Skeletal muscle satellite cell (primary cell): Measurements from ENCODE around the gene STAC.
"Not testable (repeated sequence)": the region's sequence is repeated elsewhere in the genome, so short reads cannot be mapped to it uniquely, and the experiment has no call there.

ENCODE experiments used
- H3K27me3 ChIP-seq: 2 replicates; pipeline ENCODE4 v1.7.0; 2013; ENCODE audit warnings: low read length; ENCODE audit not compliant: control insufficient read depth, insufficient read depth
- H3K36me3 ChIP-seq: 2 replicates; pipeline ENCODE4 v1.7.0; 2013; ENCODE audit warnings: mild to moderate bottlenecking, control low read depth, low read length; ENCODE audit not compliant: insufficient read depth
- H3K4me1 ChIP-seq: 2 replicates; pipeline ENCODE4 v1.7.0; 2013; ENCODE audit warnings: low read length; ENCODE audit not compliant: control insufficient read depth, insufficient read depth
- H3K4me2 ChIP-seq: 2 replicates; pipeline ENCODE4 v1.7.0; 2013; ENCODE audit warnings: mild to moderate bottlenecking, low read length
- H3K4me3 ChIP-seq: 2 replicates; pipeline ENCODE4 v1.7.0; 2013; ENCODE audit warnings: low read length
- H3K9ac ChIP-seq: 2 replicates; pipeline ENCODE4 v1.7.0; 2013; ENCODE audit warnings: mild to moderate bottlenecking, low read depth, low read length, moderate library complexity
- H3K9me3 ChIP-seq: replicated peaks from 2 replicates; pipeline ENCODE4 v1.7.0; 2013; ENCODE audit warnings: mild to moderate bottlenecking, control low read depth, low read length

Gene STAC

DNA sequence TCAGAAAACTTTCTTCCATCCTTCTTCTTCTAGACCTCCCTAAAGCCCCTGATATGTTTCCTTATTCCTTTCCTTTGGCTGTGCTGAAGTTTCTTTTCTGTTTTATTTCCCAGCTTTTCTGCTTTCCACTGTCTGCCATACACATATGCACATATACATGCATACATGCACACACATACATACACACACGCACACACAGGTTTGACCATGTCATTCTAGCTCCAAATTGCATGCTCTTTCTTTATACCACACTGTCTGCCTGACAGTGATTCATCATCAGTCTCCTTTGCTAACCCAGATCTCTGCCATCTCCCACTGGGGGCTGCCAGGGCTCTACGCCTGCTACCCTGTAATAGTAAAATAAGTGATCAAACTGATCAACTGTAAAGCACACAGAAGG is 181.3 kb downstream of the STAC start:
- H3K36me3 ChIP-seq: no peaks in the 10 kb centered on the region
- H3K4me1 ChIP-seq: no peaks in the 10 kb centered on the region
- no peak overlapping the region for H3K4me2 ChIP-seq
- no peak overlapping the region for H3K9ac ChIP-seq
- no peak overlapping the region for H3K4me3 ChIP-seq
- no peaks in the 10 kb centered on the region for H3K27me3 ChIP-seq
- no peaks in the 10 kb centered on the region for H3K9me3 ChIP-seq

DNA sequence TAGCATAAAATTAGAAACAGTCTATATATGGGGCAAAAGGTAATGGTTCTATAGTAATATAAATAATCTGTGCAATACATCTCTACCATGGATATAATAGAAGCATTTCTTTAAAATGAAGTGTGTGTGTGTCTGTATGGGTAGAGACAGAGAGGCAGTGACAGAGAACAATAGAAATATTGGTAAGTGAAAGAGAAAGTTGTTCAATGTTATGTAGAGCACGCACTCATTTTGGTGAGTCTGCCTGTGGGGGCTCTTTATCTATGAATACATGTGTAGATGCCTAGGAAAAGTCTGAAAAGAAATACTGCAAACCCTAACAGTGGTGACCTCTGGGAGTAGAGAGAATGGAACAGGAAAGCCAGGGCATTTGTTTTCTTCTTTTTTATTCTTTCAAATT is 182.6 kb downstream of the STAC start:
- Histone ChIP-seq H3K27me3 (no peaks in the 10 kb centered on the region), H3K4me1 (no peaks in the 10 kb centered on the region), H3K36me3 (no peaks in the 10 kb centered on the region), H3K9ac (no peak overlapping the region), H3K9me3 (no peaks in the 10 kb centered on the region), H3K4me3 (no peak overlapping the region), H3K4me2 (no peak overlapping the region)

DNA sequence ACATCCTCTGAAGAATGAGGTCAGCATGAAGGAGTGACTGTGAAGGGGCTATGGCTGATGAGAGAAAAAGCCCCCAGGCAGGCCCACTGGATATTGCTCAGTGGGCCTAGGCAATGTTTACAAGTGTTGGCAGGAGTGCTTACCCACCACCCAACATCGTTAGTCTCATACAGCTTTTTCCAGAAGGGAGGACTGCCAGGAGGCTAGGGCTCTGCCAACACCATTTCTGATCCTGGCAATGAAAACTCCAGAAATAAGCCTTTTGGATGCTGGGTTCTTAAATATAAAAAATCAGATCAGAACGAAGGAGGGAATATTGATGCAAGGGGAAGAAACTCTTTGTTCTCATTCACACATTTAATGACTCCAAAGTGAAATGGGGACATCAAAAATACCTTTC is 194.9 kb downstream of the STAC start:
- no peaks in the 10 kb centered on the region for H3K36me3 ChIP-seq
- H3K9me3 ChIP-seq: no peaks in the 10 kb centered on the region
- H3K4me2 ChIP-seq: no peak overlapping the region
- no peaks in the 10 kb centered on the region for H3K4me1 ChIP-seq
- H3K27me3 ChIP-seq: no peaks in the 10 kb centered on the region
- H3K9ac ChIP-seq: no peak overlapping the region
- H3K4me3 ChIP-seq: no peak overlapping the region

- not testable (repeated sequence) for H3K4me3 ChIP-seq, H3K27me3 ChIP-seq, H3K4me1 ChIP-seq, H3K4me2 ChIP-seq, H3K9me3 ChIP-seq, H3K9ac ChIP-seq, H3K36me3 ChIP-seq
These were observed 198.1 kb downstream of the STAC start for GRCh38 chr3:36578418-36578817.

DNA sequence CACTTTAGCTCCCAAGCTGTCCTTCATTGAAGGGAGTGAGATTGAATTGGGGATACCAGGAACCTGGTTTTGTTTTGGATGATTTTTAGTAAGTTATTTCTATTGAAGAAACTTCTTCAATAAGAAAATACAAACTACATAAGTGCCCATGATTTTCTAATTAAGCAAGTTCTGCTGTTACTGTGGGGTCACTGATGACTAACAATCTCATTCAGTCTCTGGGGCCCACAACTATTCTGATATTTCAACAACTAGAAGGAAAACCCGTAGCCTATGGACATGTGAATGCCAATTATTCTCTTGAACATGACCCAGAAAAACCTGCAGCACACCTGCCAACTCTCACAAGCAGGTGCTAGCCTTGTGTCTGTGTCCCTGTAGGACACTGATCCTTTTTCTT is 199.4 kb downstream of the STAC start:
- Histone ChIP-seq H3K9me3 (no peaks in the 10 kb centered on the region), H3K4me1 (no peaks in the 10 kb centered on the region), H3K36me3 (no peaks in the 10 kb centered on the region), H3K4me3 (no peak overlapping the region), H3K27me3 (no peaks in the 10 kb centered on the region), H3K9ac (no peak overlapping the region), H3K4me2 (no peak overlapping the region)

DNA sequence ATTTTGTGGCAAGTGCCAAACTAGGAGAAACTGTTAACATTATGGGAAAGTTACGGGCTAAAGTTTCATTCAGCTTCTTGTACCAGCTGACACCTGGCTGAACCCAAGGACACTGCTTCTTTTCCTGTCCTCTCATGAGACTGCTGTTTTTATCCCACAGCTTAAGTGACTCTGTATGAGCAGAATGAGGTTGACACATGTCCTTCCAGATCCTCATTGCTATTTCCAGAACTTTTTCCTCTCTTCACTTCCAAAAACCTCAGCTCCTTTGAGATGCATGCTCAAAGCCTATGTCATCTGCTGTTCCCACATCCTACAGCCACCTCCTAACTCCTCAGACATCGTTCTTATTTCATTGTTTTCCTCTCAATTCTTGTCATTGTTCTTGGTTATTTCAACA is 200.4 kb downstream of the STAC start:
- no peaks in the 10 kb centered on the region for H3K27me3 ChIP-seq
- no peak overlapping the region for H3K4me3 ChIP-seq
- H3K9me3 ChIP-seq: no peaks in the 10 kb centered on the region

GRCh38 chr3:36591959-36592358 is 211.7 kb downstream of the STAC start:
- Histone ChIP-seq H3K9me3 (no peaks in the 10 kb centered on the region), H3K4me2 (no peak overlapping the region), H3K9ac (no peak overlapping the region), H3K27me3 (no peaks in the 10 kb centered on the region), H3K36me3 (no peaks in the 10 kb centered on the region), H3K4me3 (no peak overlapping the region), H3K4me1 (no peaks in the 10 kb centered on the region)

More for the DNA sequence above, 200.4 kb downstream of the STAC start:
- Histone ChIP-seq H3K9ac (no peak overlapping the region), H3K4me2 (no peak overlapping the region), H3K36me3 (no peaks in the 10 kb centered on the region), H3K4me1 (no peaks in the 10 kb centered on the region)

DNA sequence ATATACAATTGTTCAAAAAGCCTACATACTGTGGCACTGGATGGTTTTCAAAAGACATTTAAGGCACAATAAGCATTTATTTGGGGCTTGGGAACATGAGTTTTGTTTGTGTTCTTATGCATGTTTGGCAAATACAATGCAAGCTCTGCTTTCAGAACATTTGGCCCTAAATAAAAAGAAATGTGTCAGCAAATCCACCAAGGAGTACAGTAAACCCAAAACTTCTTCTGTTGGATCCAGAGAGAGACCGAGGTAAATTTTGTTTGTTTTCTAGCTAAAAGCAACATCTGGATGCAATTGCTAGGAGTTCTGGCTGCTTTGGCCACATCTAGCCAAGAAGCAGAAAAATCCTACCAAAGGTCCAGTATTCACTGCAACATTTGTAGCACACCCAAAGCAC is 215.2 kb downstream of the STAC start:
- no peaks in the 10 kb centered on the region for H3K27me3 ChIP-seq
- H3K9me3 ChIP-seq: no peaks in the 10 kb centered on the region
- no peak overlapping the region for H3K9ac ChIP-seq
- H3K4me2 ChIP-seq: no peak overlapping the region
- no peaks in the 10 kb centered on the region for H3K36me3 ChIP-seq
- no peak overlapping the region for H3K4me3 ChIP-seq
- no peaks in the 10 kb centered on the region for H3K4me1 ChIP-seq

DNA sequence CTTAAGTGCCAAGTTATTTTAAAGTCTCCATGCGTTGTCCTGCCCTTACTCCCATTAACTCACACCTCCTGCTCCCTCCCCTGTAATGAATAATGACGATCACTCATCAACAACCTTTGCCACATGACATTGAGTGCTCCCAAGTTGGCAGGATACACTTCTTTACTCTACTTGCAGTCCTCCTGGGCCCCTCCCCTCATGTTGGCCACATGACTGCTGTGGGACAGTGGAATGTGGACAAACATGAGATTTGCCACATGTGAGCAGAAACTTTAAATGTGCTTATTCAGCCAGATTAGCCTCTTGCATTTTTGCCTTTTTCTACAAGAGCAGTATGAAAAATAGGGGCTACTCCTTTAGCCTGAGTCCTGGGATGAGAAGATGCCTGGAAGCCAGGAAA is 216.1 kb downstream of the STAC start:
- Histone ChIP-seq H3K4me3 (no peak overlapping the region), H3K9ac (no peak overlapping the region), H3K27me3 (no peaks in the 10 kb centered on the region), H3K4me2 (no peak overlapping the region), H3K4me1 (no peaks in the 10 kb centered on the region), H3K9me3 (no peaks in the 10 kb centered on the region), H3K36me3 (no peaks in the 10 kb centered on the region)

DNA sequence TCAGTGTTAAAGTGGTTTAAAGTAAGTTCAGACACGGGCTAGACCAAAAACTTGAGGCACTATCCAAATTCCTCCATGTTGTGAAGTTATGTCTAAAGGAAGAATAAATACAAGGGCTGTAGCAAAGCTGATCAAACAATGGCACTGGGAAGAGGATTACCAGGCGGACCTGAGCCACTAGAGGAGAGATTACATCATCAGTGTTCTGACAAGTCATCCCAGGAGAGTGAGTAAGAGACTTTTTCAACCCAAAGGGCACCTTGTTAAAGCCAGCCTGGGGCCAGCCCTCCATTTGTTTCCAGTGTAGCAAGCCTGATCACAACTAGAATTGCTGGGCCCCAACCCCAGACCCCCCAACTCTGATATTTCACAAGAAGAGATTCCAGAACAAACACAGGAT is 217.1 kb downstream of the STAC start:
- no peak overlapping the region for H3K9ac ChIP-seq
- H3K36me3 ChIP-seq: no peaks in the 10 kb centered on the region
- H3K4me1 ChIP-seq: no peaks in the 10 kb centered on the region
- no peaks in the 10 kb centered on the region for H3K27me3 ChIP-seq
- H3K4me2 ChIP-seq: no peak overlapping the region
- H3K9me3 ChIP-seq: no peaks in the 10 kb centered on the region
- no peak overlapping the region for H3K4me3 ChIP-seq
